Measurements from ENCODE around the gene IKZF2. TPM values are rescaled to one million over a fixed set of nuclear protein-coding genes. Genes with fewer than 3 reads are reported as not detected.

The IKZF2 gene
- total and polyA plus RNA-seq, 2 of the 4 experiments (the other 2 are of a cell fraction), result 2.1 to 25.5 TPM

DNA sequence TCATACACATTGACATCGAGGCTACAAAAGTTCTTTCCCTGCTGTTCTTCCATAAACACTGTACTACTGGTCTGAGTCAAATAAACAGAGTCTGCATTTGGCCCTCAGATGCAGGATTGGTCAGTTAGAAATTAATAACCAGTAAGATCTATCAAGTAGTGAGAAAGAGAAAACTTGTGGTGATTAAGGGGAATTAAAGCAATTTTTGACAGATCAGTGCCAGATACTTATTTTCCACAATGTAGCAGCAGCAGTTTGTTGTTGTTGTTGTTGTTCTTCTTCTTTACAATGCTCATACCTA, 85.0 kb downstream of the IKZF2 start:
- Histone ChIP-seq H2BK120ac (ENCODE audit: low read depth, low read length) (peak overlapping the region; percentile 31; the same call in 1 of the 2 replicates), H2AK5ac (ENCODE audit: low read depth, low read length) (no peak overlapping the region), H3K14ac (replicated peaks; ENCODE audit: low read depth, low read length) (no peak overlapping the region), H3K4me3 (ENCODE audit: insufficient read depth, low read depth, low read length) (no peak overlapping the region), H3K56ac (ENCODE audit: extremely low read depth, insufficient read depth, low read length) (no peak overlapping the region), H3K18ac (ENCODE audit: low read depth, low read length) (no peak overlapping the region), H3K23ac (ENCODE audit: low read depth, low read length) (no peak overlapping the region), H2BK5ac (ENCODE audit: low read depth, low read length, poor library complexity, severe bottlenecking) (no peak overlapping the region), H3K9ac (ENCODE audit: low read depth, low read length) (no peak overlapping the region), H2AK9ac (replicated peaks; ENCODE audit: low read depth, low read length, poor library complexity) (no peak overlapping the region), H3K36me3 (ENCODE audit: control insufficient read depth, insufficient read depth, low read length) (no peaks in the 10 kb centered on the region), H3K4me2 (ENCODE audit: low read depth, low read length) (peak overlapping the region; percentile 89), H4K91ac (ENCODE audit: insufficient read depth, low read depth, low read length) (no peak overlapping the region), H3K4ac (ENCODE audit: low read depth, low read length) (no peak overlapping the region), H3K9me1 (ENCODE audit: insufficient read depth, low read length) (no peaks in the 10 kb centered on the region; the same call in 1 of the 2 replicates), H3K4me1 (ENCODE audit: control insufficient read depth, insufficient read depth, low read length) (peaks cover 3% of the 10 kb centered on the region; the same call in 1 of the 2 replicates), H3K9me3 (ENCODE audit: control insufficient read depth, insufficient read depth, low read length) (no peaks in the 10 kb centered on the region), H3K27ac (ENCODE audit: insufficient read depth, low read length) (no peak overlapping the region), H2BK15ac (ENCODE audit: low read depth, low read length) (no peak overlapping the region), H2AFZ (replicated peaks; ENCODE audit: low read length, poor library complexity) (peak overlapping the region; percentile 69), H2BK20ac (ENCODE audit: low read depth, low read length) (no peak overlapping the region), H4K8ac (ENCODE audit: low read depth in 2 of 2, low read length in 2 of 2) (0 out of 4 replicates have a peak overlapping the region, but pooled peaks of 1 of the 2 experiments have one; percentile 57), H4K5ac (ENCODE audit: low read depth, low read length) (no peak overlapping the region), H4K20me1 (ENCODE audit: insufficient read depth, low read length) (no peaks in the 10 kb centered on the region), H3K27me3 (ENCODE audit: control insufficient read depth, insufficient read depth, low read length) (no peaks in the 10 kb centered on the region), H3K79me1 (ENCODE audit: low read depth in 1 of 2, low read length in 2 of 2) (peaks cover 0 to 7% of the 10 kb centered on the region in 2 experiments; a peak in 1 of 4 replicates)
- WGBS, 2 experiments (ENCODE audit: extremely low coverage in 2 of 2, insufficient read length in 1 of 2), result no CpG with 5 or more reads among the region's 1 CpG
- ATAC-seq (ENCODE audit: low read depth) (peak; percentile 49), DNase-seq (no peak)
- ChIA-PET POLR2A (ENCODE audit: unreplicated experiment) (no interaction called here), CTCF (no interaction called here)
- intact Hi-C loops (cut with micrococcal nuclease), result no loop called here
- TF ChIP-seq CHD1 (IDR thresholded peaks at IDR 0.05; ENCODE audit: low read depth, low read length) (no peak), MAFK (IDR thresholded peaks at IDR 0.05; ENCODE audit: low read depth, low read length) (no peak), RFX5 (IDR thresholded peaks at IDR 0.05; ENCODE audit: low read depth, low read length) (no peak), NFE2L2 (IDR thresholded peaks at IDR 0.05; ENCODE audit: low read depth, low read length) (no peak), BHLHE40 (IDR thresholded peaks at IDR 0.05; ENCODE audit: low read depth, low read length) (no peak), RCOR1 (IDR thresholded peaks at IDR 0.05; ENCODE audit: insufficient replicate concordance, low read length) (no peak)
- TF ChIP-seq, protein P1, sequence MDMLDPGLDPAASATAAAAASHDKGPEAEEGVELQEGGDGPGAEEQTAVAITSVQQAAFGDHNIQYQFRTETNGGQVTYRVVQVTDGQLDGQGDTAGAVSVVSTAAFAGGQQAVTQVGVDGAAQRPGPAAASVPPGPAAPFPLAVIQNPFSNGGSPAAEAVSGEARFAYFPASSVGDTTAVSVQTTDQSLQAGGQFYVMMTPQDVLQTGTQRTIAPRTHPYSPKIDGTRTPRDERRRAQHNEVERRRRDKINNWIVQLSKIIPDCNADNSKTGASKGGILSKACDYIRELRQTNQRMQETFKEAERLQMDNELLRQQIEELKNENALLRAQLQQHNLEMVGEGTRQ (IDR thresholded peaks at IDR 0.05; ENCODE audit: low read depth, low read length), result no peak
- no TSS peak for BruUV-seq (replicated peaks)
- in situ Hi-C loops (cut with MboI; ENCODE audit: low sequenced_read_pairs), result no loop called here
- dilution Hi-C loops (cut with HindIII; ENCODE audit: low sequenced_read_pairs, unreplicated experiment), result no loop called here

Data from IMR-90 (cell line).